Gastrocnemius medialis (tissue), 4 donors: ENCODE measurements around the gene CRAMP1. TPM values are rescaled to one million over a fixed set of nuclear protein-coding genes. Genes with fewer than 3 reads are reported as not detected.

Source experiments
- ATAC-seq, 2 donors: fragments of 150-250 bp; one replicate each; pipeline ENCODE4 v1.9.1; 2016
- DNase-seq, 2 donors: peaks; one replicate each; pipeline ENCODE4 v3.0.0-alpha.2; 2019
- H3K27ac ChIP-seq, 4 donors: fragments of 200-600 bp; sonication (generic); 1 replicate in 1 of 4; 2 replicates in 3 of 4; pipeline ENCODE4 v1.5.1; 2016 to 2018; ENCODE audit warnings: mild to moderate bottlenecking in 2 of 4, moderate library complexity in 1 of 4
- H3K27me3 ChIP-seq, 3 donors: fragments of 200-600 bp; sonication (generic) in 2 of 3; 1 replicate in 1 of 3; 2 replicates in 2 of 3; pipeline versions ENCODE4 v1.5.1 to v1.6.0; 2016 to 2019; ENCODE audit warnings: mild to moderate bottlenecking in 1 of 3, moderate library complexity in 1 of 3
- H3K36me3 ChIP-seq, 2 donors: fragments of 200-600 bp; sonication (generic) in 1 of 2; one replicate each; pipeline ENCODE4 v1.5.1; 2017 to 2018
- H3K4me1 ChIP-seq, 2 donors: fragments of 200-600 bp; sonication (generic) in 1 of 2; one replicate each; pipeline ENCODE4 v1.5.1; 2016 to 2017; ENCODE audit warnings: mild to moderate bottlenecking in 2 of 2
- H3K4me3 ChIP-seq, 4 donors: fragments of 200-600 bp; sonication (generic) in 3 of 4; 1 replicate in 1 of 4; 2 replicates in 3 of 4; pipeline ENCODE4 v1.5.1; 2016 to 2019; ENCODE audit warnings: mild to moderate bottlenecking in 2 of 4
- H3K9me3 ChIP-seq, 3 donors: fragments of 200-600 bp; sonication (generic) in 2 of 3; 1 replicate in 1 of 3; 2 replicates in 2 of 3; pipeline ENCODE4 v1.5.1; 2016 to 2019
- CTCF ChIP-seq, 5 experiments: fragments of 450-650 bp in 3 of 5; fragments of 200-600 bp in 2 of 5; sonication (generic) in 2 of 5; IDR thresholded peaks in 4 of 5; conservative IDR thresholded peaks in 1 of 5; 1 replicate in 4 of 5; 2 replicates in 1 of 5; pipeline ENCODE4 v1.5.1; 2016 to 2019; ENCODE audit warnings: antibody characterized with exemption in 5 of 5, mild to moderate bottlenecking in 3 of 5, moderate library complexity in 3 of 5
- POLR2A ChIP-seq, 2 donors: fragments of 450-650 bp; IDR thresholded peaks; one replicate each; pipeline ENCODE4 v1.6.1; 2017; ENCODE audit warnings: antibody characterized with exemption in 2 of 2, mild to moderate bottlenecking in 2 of 2, moderate library complexity in 2 of 2
- in situ Hi-C, 4 donors: fragments of 200-750 bp; cut with MboI; loops; one replicate each; pipeline versions ENCODE4 v1.15.0 to v1.8.0; 2017; ENCODE audit warnings: low sequenced_read_pairs in 4 of 4
- intact Hi-C: fragments of 100-400 bp; cut with DNase I; formaldehyde crosslinking; loops from one replicate; pipeline ENCODE4 v1.15.1; 2023; ENCODE audit warnings: low total_unique reads
- total RNA-seq, 4 donors: library from RNA; depleted of rRNA; stranded (reverse); fragments of >200 nt; gene quantifications; one replicate each; pipeline versions ENCODE4 v1.1.0 to v1.2.3, GENCODE V29; 2016

CRAMP1 gene
- total RNA-seq, 4 donors from 2014 or later, result 7.0 to 10.7 (median 8.7) TPM

- in situ Hi-C loops (no loop called here), intact Hi-C loops (no loop called here)
- TF ChIP-seq CTCF (IDR thresholded peaks at IDR 0.05 in 4 of 5, conservative IDR thresholded peaks at IDR 0.05 in 1 of 5) (no peak), POLR2A (IDR thresholded peaks at IDR 0.05) (no peak)
- no peak for DNase-seq
- Histone ChIP-seq H3K4me3 (no peak overlapping the region), H3K27ac (no peak overlapping the region), H3K4me1 (no peaks in the 10 kb centered on the region), H3K9me3 (no peaks in the 10 kb centered on the region), H3K36me3 (peaks cover 0 to 39% of the 10 kb centered on the region in 2 donors), H3K27me3 (no peaks in the 10 kb centered on the region)
- no peak for ATAC-seq
These were observed 18.5 kb downstream of the CRAMP1 start for GRCh38 chr16:1630450-1631213.

- Histone ChIP-seq H3K27me3 (no peaks in the 10 kb centered on the region), H3K36me3 (peaks cover 0 to 39% of the 10 kb centered on the region in 2 donors), H3K27ac (no peak overlapping the region), H3K4me1 (no peaks in the 10 kb centered on the region), H3K9me3 (no peaks in the 10 kb centered on the region), H3K4me3 (no peak overlapping the region)
- ATAC-seq (no peak), DNase-seq (no peak)
- intact Hi-C loops (no loop called here), in situ Hi-C loops (no loop called here)
- TF ChIP-seq POLR2A (IDR thresholded peaks at IDR 0.05) (no peak), CTCF (IDR thresholded peaks at IDR 0.05 in 4 of 5, conservative IDR thresholded peaks at IDR 0.05 in 1 of 5) (no peak)
These were observed 19.1 kb downstream of the CRAMP1 start for GRCh38 chr16:1631230-1631629.

- no peak overlapping the region for H3K4me3 ChIP-seq
- in situ Hi-C loops (no loop called here), intact Hi-C loops (no loop called here)
- no peaks in the 10 kb centered on the region for H3K9me3 ChIP-seq
- peaks cover 0 to 40% of the 10 kb centered on the region in 2 donors for H3K36me3 ChIP-seq
- H3K27me3 ChIP-seq, result no peaks in the 10 kb centered on the region
- H3K4me1 ChIP-seq, result no peaks in the 10 kb centered on the region
- no peak overlapping the region for H3K27ac ChIP-seq
- no peak for ATAC-seq
- no peak for TF ChIP-seq POLR2A (IDR thresholded peaks at IDR 0.05)
- no peak for TF ChIP-seq CTCF (IDR thresholded peaks at IDR 0.05 in 4 of 5, conservative IDR thresholded peaks at IDR 0.05 in 1 of 5)
- DNase-seq, result no peak
These were observed 19.9 kb downstream of the CRAMP1 start for GRCh38 chr16:1631931-1632637.

- DNase-seq, result no peak
- Histone ChIP-seq H3K36me3 (peaks cover 0 to 45% of the 10 kb centered on the region in 2 donors), H3K9me3 (no peaks in the 10 kb centered on the region), H3K4me1 (no peaks in the 10 kb centered on the region), H3K27ac (no peak overlapping the region), H3K4me3 (no peak overlapping the region), H3K27me3 (no peaks in the 10 kb centered on the region)
- intact Hi-C loops, result no loop called here
- no peak for TF ChIP-seq POLR2A (IDR thresholded peaks at IDR 0.05)
- no peak for TF ChIP-seq CTCF (IDR thresholded peaks at IDR 0.05 in 4 of 5, conservative IDR thresholded peaks at IDR 0.05 in 1 of 5)
- ATAC-seq, result no peak
- in situ Hi-C loops, result no loop called here
These were observed 20.4 kb downstream of the CRAMP1 start for GRCh38 chr16:1632638-1632970.
